DOHH2 (cell line): ENCODE measurements around the gene DNAJB6.

Source experiments
- EZH2phosphoT487 ChIP-seq: fragments of 200-600 bp; sonication (generic); IDR thresholded peaks from 2 replicates; pipeline ENCODE4 v1.6.1; 2017; ENCODE audit warnings: borderline replicate concordance, mild to moderate bottlenecking, antibody characterized with exemption, low read length, moderate library complexity, mixed read lengths
- TF ChIP-seq, protein P1 (sequence below): fragments of 200-600 bp; sonication (generic); IDR thresholded peaks from one replicate; pipeline ENCODE4 v1.5.1; 2014; ENCODE audit warnings: antibody characterized with exemption, mild to moderate bottlenecking, low read depth, low read length; ENCODE audit not compliant: poor library complexity, severe bottlenecking

DNA sequence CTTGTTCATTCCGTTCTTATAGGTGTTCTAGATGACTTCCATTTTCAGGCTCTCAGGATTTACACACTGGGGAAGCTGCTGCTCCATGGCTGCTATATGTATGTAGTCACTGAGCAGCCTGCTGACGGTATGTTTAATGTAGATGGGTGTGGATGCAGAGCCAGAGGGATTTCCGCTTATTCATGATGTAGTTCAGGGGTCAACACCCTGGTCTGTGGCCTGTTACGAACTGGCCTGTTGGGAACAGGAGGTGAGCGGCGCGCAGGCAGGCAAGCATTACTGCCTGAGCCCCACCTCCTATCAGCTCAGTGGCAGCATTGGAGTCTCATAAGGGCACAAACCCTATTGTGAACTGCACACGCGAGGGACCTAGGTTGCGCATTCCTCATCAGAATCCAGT, 33.9 kb downstream of the DNAJB6 start:
- TF ChIP-seq, protein P1, sequence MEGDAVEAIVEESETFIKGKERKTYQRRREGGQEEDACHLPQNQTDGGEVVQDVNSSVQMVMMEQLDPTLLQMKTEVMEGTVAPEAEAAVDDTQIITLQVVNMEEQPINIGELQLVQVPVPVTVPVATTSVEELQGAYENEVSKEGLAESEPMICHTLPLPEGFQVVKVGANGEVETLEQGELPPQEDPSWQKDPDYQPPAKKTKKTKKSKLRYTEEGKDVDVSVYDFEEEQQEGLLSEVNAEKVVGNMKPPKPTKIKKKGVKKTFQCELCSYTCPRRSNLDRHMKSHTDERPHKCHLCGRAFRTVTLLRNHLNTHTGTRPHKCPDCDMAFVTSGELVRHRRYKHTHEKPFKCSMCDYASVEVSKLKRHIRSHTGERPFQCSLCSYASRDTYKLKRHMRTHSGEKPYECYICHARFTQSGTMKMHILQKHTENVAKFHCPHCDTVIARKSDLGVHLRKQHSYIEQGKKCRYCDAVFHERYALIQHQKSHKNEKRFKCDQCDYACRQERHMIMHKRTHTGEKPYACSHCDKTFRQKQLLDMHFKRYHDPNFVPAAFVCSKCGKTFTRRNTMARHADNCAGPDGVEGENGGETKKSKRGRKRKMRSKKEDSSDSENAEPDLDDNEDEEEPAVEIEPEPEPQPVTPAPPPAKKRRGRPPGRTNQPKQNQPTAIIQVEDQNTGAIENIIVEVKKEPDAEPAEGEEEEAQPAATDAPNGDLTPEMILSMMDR: no peak
- no peak for TF ChIP-seq EZH2phosphoT487
